Calu3 (cell line): ENCODE results near the gene SMPDL3B. TPM values are rescaled to one million over a fixed set of nuclear protein-coding genes. Genes with fewer than 3 reads are reported as not detected.

Source experiments
- BruUV-seq: library from RNA; stranded (reverse); fragments of 400-500 nt; replicated peaks from 2 replicates; lab custom pipeline; 2021; lab: Mats Ljungman, UMichigan
- CTCF ChIA-PET: fragments of 300-600 bp; sonication (Branson Sonifier 250); formaldehyde crosslinking; loops from one replicate; lab custom pipeline; 2022; ENCODE audit warnings: antibody characterized with exemption; lab: Charles Lee
- DNase-seq: peaks from one replicate; pipeline ENCODE4 v3.0.0; 2022
- H3K27ac Mint-ChIP-seq: one replicate; pipeline ENCODE4 v1.8.0; 2022; ENCODE audit warnings: mixed read lengths; ENCODE audit not compliant: unreplicated experiment
- H3K27me3 Mint-ChIP-seq: one replicate; pipeline ENCODE4 v1.8.0; 2022; ENCODE audit warnings: mixed read lengths; ENCODE audit not compliant: unreplicated experiment
- H3K36me3 Mint-ChIP-seq: one replicate; pipeline ENCODE4 v1.8.0; 2022; ENCODE audit warnings: mild to moderate bottlenecking, moderate library complexity, mixed read lengths; ENCODE audit not compliant: insufficient read depth, unreplicated experiment
- H3K4me1 Mint-ChIP-seq: one replicate; pipeline ENCODE4 v1.8.0; 2022; ENCODE audit warnings: mild to moderate bottlenecking, low read depth, mixed read lengths; ENCODE audit not compliant: unreplicated experiment
- H3K4me3 Mint-ChIP-seq: one replicate; pipeline ENCODE4 v1.8.0; 2022; ENCODE audit warnings: mild to moderate bottlenecking, low read depth, moderate library complexity, mixed read lengths; ENCODE audit not compliant: unreplicated experiment
- H3K9me3 Mint-ChIP-seq: one replicate; pipeline ENCODE4 v1.8.0; 2022; ENCODE audit warnings: low read depth, mixed read lengths; ENCODE audit not compliant: unreplicated experiment
- CTCF ChIP-seq: fragments of 200-600 bp; IDR thresholded peaks from one replicate; pipeline ENCODE4 v1.8.0; 2022; ENCODE audit warnings: antibody characterized with exemption; ENCODE audit not compliant: unreplicated experiment
- intact Hi-C: fragments of 100-400 bp; cut with micrococcal nuclease; formaldehyde crosslinking; loops from one replicate; pipeline ENCODE4 v1.10.0; 2022; ENCODE audit not compliant: unreplicated experiment
- total RNA-seq: library from RNA; stranded (reverse); gene quantifications from 2 replicates; pipeline ENCODE4 v1.2.3, GENCODE V29; 2022

Gene SMPDL3B
- total RNA-seq, 1 experiment from 2014 or later = 9.7 TPM

- BruUV-seq = no TSS peak
- no peaks in the 10 kb centered on the region for H3K27me3 Mint-ChIP-seq
- H3K9me3 Mint-ChIP-seq = no peaks in the 10 kb centered on the region
- CTCF ChIA-PET = interaction anchor here (0.6 kb wide), 2 partner anchors 22 to 104 kb away, joined by 3 to 6 read pairs; no protein-coding TSS in a partner anchor
- peaks cover 8% of the 10 kb centered on the region for H3K4me1 Mint-ChIP-seq
- peaks cover 19% of the 10 kb centered on the region for H3K36me3 Mint-ChIP-seq
- H3K27ac Mint-ChIP-seq = no peak within 1 kb of the TSS
- H3K4me3 Mint-ChIP-seq = peak within 1 kb of the TSS; percentile 73
- intact Hi-C loops = no loop called here
- TF ChIP-seq CTCF = no peak
- DNase-seq = peak; percentile 74
Observed at GRCh38 chr1:27959792-27960603, 25.2 kb downstream of the SMPDL3B start, which contains the start of gene XKR8. Gene XKR8, plus strand, starts transcription at chr1:27959973. Its CDS starts 97 bp downstream, at chr1:27960070.

- Mint-ChIP-seq H3K9me3 (no peaks in the 10 kb centered on the region), H3K36me3 (peaks cover 19% of the 10 kb centered on the region), H3K27ac (no peak overlapping the region), H3K4me3 (peak overlapping the region; percentile 73), H3K27me3 (no peaks in the 10 kb centered on the region), H3K4me1 (peaks cover 8% of the 10 kb centered on the region)
- no peak for TF ChIP-seq CTCF
- DNase-seq = no peak
- BruUV-seq = no TSS peak
- CTCF ChIA-PET = interaction anchor here (0.6 kb wide), 1 partner anchor 42 kb away, joined by 4 read pairs; no protein-coding TSS in a partner anchor
- intact Hi-C loops = no loop called here
Observed at GRCh38 chr1:27960762-27961645, 26.2 kb downstream of the SMPDL3B start.

- H3K4me3 Mint-ChIP-seq = no peak overlapping the region
- H3K4me1 Mint-ChIP-seq = peaks cover 13% of the 10 kb centered on the region
- H3K27ac Mint-ChIP-seq = no peak overlapping the region
- DNase-seq = no peak
- no peaks in the 10 kb centered on the region for H3K9me3 Mint-ChIP-seq
- TF ChIP-seq CTCF = no peak
- intact Hi-C loops = no loop called here
- CTCF ChIA-PET = interaction anchor here (0.6 to 1.1 kb wide), 3 partner anchors 42 to 127 kb away, joined by 3 to 5 read pairs (median 4); partner anchors contain the start of gene EYA3
- TSS peak; percentile 43 for BruUV-seq
- peaks cover 22% of the 10 kb centered on the region for H3K36me3 Mint-ChIP-seq
- H3K27me3 Mint-ChIP-seq = no peaks in the 10 kb centered on the region
Observed at GRCh38 chr1:27961646-27962221, 26.9 kb downstream of the SMPDL3B start.

- no peaks in the 10 kb centered on the region for H3K9me3 Mint-ChIP-seq
- no peak for TF ChIP-seq CTCF
- no TSS peak for BruUV-seq
- no peak for DNase-seq
- CTCF ChIA-PET = no interaction called here
- H3K27ac Mint-ChIP-seq = no peak overlapping the region
- H3K27me3 Mint-ChIP-seq = no peaks in the 10 kb centered on the region
- intact Hi-C loops = no loop called here
- H3K4me1 Mint-ChIP-seq = peaks cover 22% of the 10 kb centered on the region
- peaks cover 25% of the 10 kb centered on the region for H3K36me3 Mint-ChIP-seq
- no peak overlapping the region for H3K4me3 Mint-ChIP-seq
Observed at GRCh38 chr1:27963393-27963792, 28.6 kb downstream of the SMPDL3B start.
